ENCODE results near the gene HACD4.

DNA sequence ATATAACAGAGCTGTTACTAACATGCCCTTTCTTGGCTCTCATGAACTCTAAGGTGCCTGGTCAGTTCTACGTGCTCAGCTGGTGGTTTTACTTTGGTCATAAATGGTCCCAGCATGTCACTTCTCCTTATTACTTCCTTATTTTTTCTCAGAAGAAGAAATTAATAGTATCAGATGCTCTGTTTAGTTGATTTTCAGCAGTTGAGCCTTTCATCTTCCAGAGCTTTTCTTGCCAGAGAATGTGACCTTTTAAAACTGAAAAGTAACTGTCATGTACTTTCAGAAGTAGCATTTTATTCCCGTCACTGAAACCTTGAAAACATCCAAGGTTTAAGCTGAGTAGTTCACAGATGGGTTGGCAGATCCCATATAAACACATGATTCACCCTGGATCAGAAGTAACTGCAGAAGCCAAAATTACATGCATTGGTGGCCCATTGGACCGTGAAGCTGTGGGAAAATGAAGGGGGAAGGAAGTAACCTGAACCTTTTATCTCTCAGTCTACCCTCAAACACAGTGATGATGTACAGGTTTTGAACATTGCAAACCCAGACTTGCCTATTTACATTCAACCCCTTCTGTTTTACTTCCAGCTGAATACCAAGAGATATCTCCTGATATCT is 50.5 kb downstream of the HACD4 start:
- TF ChIP-seq, protein P1, sequence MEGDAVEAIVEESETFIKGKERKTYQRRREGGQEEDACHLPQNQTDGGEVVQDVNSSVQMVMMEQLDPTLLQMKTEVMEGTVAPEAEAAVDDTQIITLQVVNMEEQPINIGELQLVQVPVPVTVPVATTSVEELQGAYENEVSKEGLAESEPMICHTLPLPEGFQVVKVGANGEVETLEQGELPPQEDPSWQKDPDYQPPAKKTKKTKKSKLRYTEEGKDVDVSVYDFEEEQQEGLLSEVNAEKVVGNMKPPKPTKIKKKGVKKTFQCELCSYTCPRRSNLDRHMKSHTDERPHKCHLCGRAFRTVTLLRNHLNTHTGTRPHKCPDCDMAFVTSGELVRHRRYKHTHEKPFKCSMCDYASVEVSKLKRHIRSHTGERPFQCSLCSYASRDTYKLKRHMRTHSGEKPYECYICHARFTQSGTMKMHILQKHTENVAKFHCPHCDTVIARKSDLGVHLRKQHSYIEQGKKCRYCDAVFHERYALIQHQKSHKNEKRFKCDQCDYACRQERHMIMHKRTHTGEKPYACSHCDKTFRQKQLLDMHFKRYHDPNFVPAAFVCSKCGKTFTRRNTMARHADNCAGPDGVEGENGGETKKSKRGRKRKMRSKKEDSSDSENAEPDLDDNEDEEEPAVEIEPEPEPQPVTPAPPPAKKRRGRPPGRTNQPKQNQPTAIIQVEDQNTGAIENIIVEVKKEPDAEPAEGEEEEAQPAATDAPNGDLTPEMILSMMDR (IDR thresholded peaks at IDR 0.05) = no peak
- no peak for TF ChIP-seq POLR2AphosphoS5 (IDR thresholded peaks at IDR 0.05)
